Measurements from ENCODE around the gene AGMO. TPM values are rescaled to one million over a fixed set of nuclear protein-coding genes. Genes with fewer than 3 reads are reported as not detected.
"Not testable (repeated sequence)": the region's sequence is repeated elsewhere in the genome, so short reads cannot be mapped to it uniquely, and the experiment has no call there.

The AGMO gene
- polyA plus RNA-seq, 1 donor = 12.7 TPM

- DNase-seq; H3K4me1 ChIP-seq (ENCODE audit: control insufficient read depth, insufficient read depth, low read length); H3K36me3 ChIP-seq (ENCODE audit: control insufficient read depth, insufficient read depth, low read length); H3K27ac ChIP-seq (ENCODE audit: low read length); H3K9me3 ChIP-seq (ENCODE audit: control insufficient read depth, low read depth, low read length); H3K27me3 ChIP-seq (ENCODE audit: control insufficient read depth, insufficient read depth, low read length); H3K4me3 ChIP-seq (ENCODE audit: low read length): not testable (repeated sequence)
- no CpG with 5 or more reads among the region's 29 CpGs for WGBS (ENCODE audit: insufficient coverage, low lambda C conversion rate)
These were observed 14.5 kb downstream of the AGMO start for GRCh38 chr7:15547320-15547719.

- no CpG with 5 or more reads among the region's 2 CpGs for WGBS (ENCODE audit: insufficient coverage, low lambda C conversion rate)
- no peak for DNase-seq
- no peaks in the 10 kb centered on the region for H3K9me3 ChIP-seq (ENCODE audit: control insufficient read depth, low read depth, low read length)
- no peaks in the 10 kb centered on the region for H3K4me1 ChIP-seq (ENCODE audit: control insufficient read depth, insufficient read depth, low read length)
- H3K27ac ChIP-seq (ENCODE audit: low read length) = no peak overlapping the region
- H3K27me3 ChIP-seq (ENCODE audit: control insufficient read depth, insufficient read depth, low read length) = no peaks in the 10 kb centered on the region
- H3K4me3 ChIP-seq (ENCODE audit: low read length) = no peak overlapping the region
- no peaks in the 10 kb centered on the region for H3K36me3 ChIP-seq (ENCODE audit: control insufficient read depth, insufficient read depth, low read length)
These were observed 15.5 kb downstream of the AGMO start for GRCh38 chr7:15546272-15546792.

GRCh38 chr7:15544050-15544449 is 17.8 kb downstream of the AGMO start:
- no peaks in the 10 kb centered on the region for H3K4me1 ChIP-seq (ENCODE audit: control insufficient read depth, insufficient read depth, low read length)
- no CpG with 5 or more reads among the region's 2 CpGs for WGBS (ENCODE audit: insufficient coverage, low lambda C conversion rate)
- no peak for DNase-seq
- H3K9me3 ChIP-seq (ENCODE audit: control insufficient read depth, low read depth, low read length) = peaks cover 5% of the 10 kb centered on the region
- H3K4me3 ChIP-seq (ENCODE audit: low read length) = no peak overlapping the region
- no peaks in the 10 kb centered on the region for H3K36me3 ChIP-seq (ENCODE audit: control insufficient read depth, insufficient read depth, low read length)
- no peak overlapping the region for H3K27ac ChIP-seq (ENCODE audit: low read length)
- no peaks in the 10 kb centered on the region for H3K27me3 ChIP-seq (ENCODE audit: control insufficient read depth, insufficient read depth, low read length)

- Histone ChIP-seq H3K9me3 (ENCODE audit: control insufficient read depth, low read depth, low read length) (peaks cover 5% of the 10 kb centered on the region), H3K27ac (ENCODE audit: low read length) (no peak overlapping the region), H3K36me3 (ENCODE audit: control insufficient read depth, insufficient read depth, low read length) (no peaks in the 10 kb centered on the region), H3K4me3 (ENCODE audit: low read length) (no peak overlapping the region), H3K4me1 (ENCODE audit: control insufficient read depth, insufficient read depth, low read length) (no peaks in the 10 kb centered on the region), H3K27me3 (ENCODE audit: control insufficient read depth, insufficient read depth, low read length) (no peaks in the 10 kb centered on the region)
- WGBS (ENCODE audit: insufficient coverage, low lambda C conversion rate) = no CpG with 5 or more reads among the region's 1 CpG
- no peak for DNase-seq
These were observed 18.6 kb downstream of the AGMO start for GRCh38 chr7:15543256-15543655.

- Histone ChIP-seq H3K27ac (ENCODE audit: low read length) (no peak overlapping the region), H3K4me1 (ENCODE audit: control insufficient read depth, insufficient read depth, low read length) (no peaks in the 10 kb centered on the region), H3K4me3 (ENCODE audit: low read length) (no peak overlapping the region), H3K9me3 (ENCODE audit: control insufficient read depth, low read depth, low read length) (peaks cover 2% of the 10 kb centered on the region), H3K36me3 (ENCODE audit: control insufficient read depth, insufficient read depth, low read length) (no peaks in the 10 kb centered on the region), H3K27me3 (ENCODE audit: control insufficient read depth, insufficient read depth, low read length) (no peaks in the 10 kb centered on the region)
- no peak for DNase-seq
These were observed 34.2 kb downstream of the AGMO start for GRCh38 chr7:15527648-15528047.

GRCh38 chr7:15525652-15526263 is 36.1 kb downstream of the AGMO start:
- WGBS (ENCODE audit: insufficient coverage, low lambda C conversion rate) = no CpG with 5 or more reads among the region's 21 CpGs
- Histone ChIP-seq H3K9me3 (ENCODE audit: control insufficient read depth, low read depth, low read length) (peaks cover 2% of the 10 kb centered on the region), H3K27me3 (ENCODE audit: control insufficient read depth, insufficient read depth, low read length) (no peaks in the 10 kb centered on the region), H3K36me3 (ENCODE audit: control insufficient read depth, insufficient read depth, low read length) (no peaks in the 10 kb centered on the region), H3K4me1 (ENCODE audit: control insufficient read depth, insufficient read depth, low read length) (no peaks in the 10 kb centered on the region), H3K4me3 (ENCODE audit: low read length) (no peak overlapping the region), H3K27ac (ENCODE audit: low read length) (no peak overlapping the region)
- no peak for DNase-seq

- WGBS (ENCODE audit: insufficient coverage, low lambda C conversion rate) = 92% methylated on average over 1 of the region's 1 CpG
- H3K4me1 ChIP-seq (ENCODE audit: control insufficient read depth, insufficient read depth, low read length) = no peaks in the 10 kb centered on the region
These were observed 37.7 kb downstream of the AGMO start for GRCh38 chr7:15524077-15524476.

GRCh38 chr7:15517865-15518264 is 44.0 kb downstream of the AGMO start:
- H3K27ac ChIP-seq (ENCODE audit: low read length); DNase-seq; H3K9me3 ChIP-seq (ENCODE audit: control insufficient read depth, low read depth, low read length); H3K27me3 ChIP-seq (ENCODE audit: control insufficient read depth, insufficient read depth, low read length); H3K4me1 ChIP-seq (ENCODE audit: control insufficient read depth, insufficient read depth, low read length); H3K4me3 ChIP-seq (ENCODE audit: low read length); H3K36me3 ChIP-seq (ENCODE audit: control insufficient read depth, insufficient read depth, low read length): not testable (repeated sequence)
- no CpG with 5 or more reads among the region's 7 CpGs for WGBS (ENCODE audit: insufficient coverage, low lambda C conversion rate)

More at GRCh38 chr7:15524077-15524476, 37.7 kb downstream of the AGMO start:
- H3K4me3 ChIP-seq (ENCODE audit: low read length) = no peak overlapping the region
- no peaks in the 10 kb centered on the region for H3K36me3 ChIP-seq (ENCODE audit: control insufficient read depth, insufficient read depth, low read length)
- H3K27me3 ChIP-seq (ENCODE audit: control insufficient read depth, insufficient read depth, low read length) = no peaks in the 10 kb centered on the region
- DNase-seq = no peak
- H3K27ac ChIP-seq (ENCODE audit: low read length) = no peak overlapping the region
- peaks cover 2% of the 10 kb centered on the region for H3K9me3 ChIP-seq (ENCODE audit: control insufficient read depth, low read depth, low read length)

GRCh38 chr7:15515252-15515651 is 46.6 kb downstream of the AGMO start:
- Histone ChIP-seq H3K27me3 (ENCODE audit: control insufficient read depth, insufficient read depth, low read length) (no peaks in the 10 kb centered on the region), H3K36me3 (ENCODE audit: control insufficient read depth, insufficient read depth, low read length) (no peaks in the 10 kb centered on the region), H3K4me3 (ENCODE audit: low read length) (no peak overlapping the region), H3K4me1 (ENCODE audit: control insufficient read depth, insufficient read depth, low read length) (no peaks in the 10 kb centered on the region), H3K27ac (ENCODE audit: low read length) (no peak overlapping the region), H3K9me3 (ENCODE audit: control insufficient read depth, low read depth, low read length) (no peaks in the 10 kb centered on the region)
- DNase-seq = peak in 1 of 2 donors; percentile 11
- WGBS (ENCODE audit: insufficient coverage, low lambda C conversion rate) = no CpG with 5 or more reads among the region's 4 CpGs

- no CpG with 5 or more reads among the region's 3 CpGs for WGBS (ENCODE audit: insufficient coverage, low lambda C conversion rate)
- Histone ChIP-seq H3K9me3 (ENCODE audit: control insufficient read depth, low read depth, low read length) (no peaks in the 10 kb centered on the region), H3K27me3 (ENCODE audit: control insufficient read depth, insufficient read depth, low read length) (no peaks in the 10 kb centered on the region), H3K4me3 (ENCODE audit: low read length) (no peak overlapping the region), H3K27ac (ENCODE audit: low read length) (no peak overlapping the region), H3K4me1 (ENCODE audit: control insufficient read depth, insufficient read depth, low read length) (no peaks in the 10 kb centered on the region), H3K36me3 (ENCODE audit: control insufficient read depth, insufficient read depth, low read length) (no peaks in the 10 kb centered on the region)
- DNase-seq = no peak
These were observed 53.6 kb downstream of the AGMO start for GRCh38 chr7:15508258-15508657.

GRCh38 chr7:15507708-15508107 is 54.1 kb downstream of the AGMO start:
- Histone ChIP-seq H3K4me1 (ENCODE audit: control insufficient read depth, insufficient read depth, low read length) (no peaks in the 10 kb centered on the region), H3K9me3 (ENCODE audit: control insufficient read depth, low read depth, low read length) (no peaks in the 10 kb centered on the region), H3K36me3 (ENCODE audit: control insufficient read depth, insufficient read depth, low read length) (no peaks in the 10 kb centered on the region), H3K4me3 (ENCODE audit: low read length) (no peak overlapping the region), H3K27ac (ENCODE audit: low read length) (no peak overlapping the region), H3K27me3 (ENCODE audit: control insufficient read depth, insufficient read depth, low read length) (no peaks in the 10 kb centered on the region)
- no peak for DNase-seq
- WGBS (ENCODE audit: insufficient coverage, low lambda C conversion rate) = 100% methylated on average over 3 of the region's 3 CpGs
